NCI-H2196 treated with DMSO at 0.1 percent for 48 hours (cell line): ENCODE results near the gene FBP2.

ENCODE experiments used
- DNase-seq: peaks from one replicate; lab custom pipeline; 2025; ENCODE audit not compliant: unreplicated experiment; lab: John Stamatoyannopoulos, UW

Gene FBP2

GRCh38 chr9:94593459-94594345 lies at the start of gene FBP2:
FBP2 (minus strand) TSS chr9:94593824; CDS start chr9:94593726, 98 bp downstream.
- no peak for DNase-seq

GRCh38 chr9:94643176-94643575 lies 49.6 kb upstream of the FBP2 start:
- DNase-seq: no peak

- DNase-seq: no peak
Measured at GRCh38 chr9:94642501-94642900, 48.9 kb upstream of the FBP2 start.

GRCh38 chr9:94639999-94640376 lies 46.4 kb upstream of the FBP2 start:
- DNase-seq: no peak

GRCh38 chr9:94639061-94639998 lies 45.7 kb upstream of the FBP2 start, which contains the start of gene FBP1:
FBP1 (minus strand) TSS chr9:94639518; CDS start chr9:94639310, 208 bp downstream.
- no peak for DNase-seq

GRCh38 chr9:94638335-94639060 lies 44.9 kb upstream of the FBP2 start:
- DNase-seq: no peak

GRCh38 chr9:94632737-94633136 lies 39.1 kb upstream of the FBP2 start:
- DNase-seq: no peak

GRCh38 chr9:94631599-94631998 lies 38.0 kb upstream of the FBP2 start:
- DNase-seq: no peak

- DNase-seq: no peak
Measured at GRCh38 chr9:94630833-94631232, 37.2 kb upstream of the FBP2 start.

GRCh38 chr9:94630281-94630680 lies 36.7 kb upstream of the FBP2 start:
- DNase-seq: no peak

- no peak for DNase-seq
Measured at GRCh38 chr9:94627287-94627686, 33.7 kb upstream of the FBP2 start.

GRCh38 chr9:94625835-94626234 lies 32.2 kb upstream of the FBP2 start:
- DNase-seq: no peak

- no peak for DNase-seq
Measured at GRCh38 chr9:94624629-94625028, 31.0 kb upstream of the FBP2 start.

GRCh38 chr9:94623253-94623652 lies 29.6 kb upstream of the FBP2 start:
- DNase-seq: no peak

GRCh38 chr9:94622087-94622800 lies 28.6 kb upstream of the FBP2 start:
- no peak for DNase-seq

- no peak for DNase-seq
Measured at GRCh38 chr9:94619026-94619425, 25.4 kb upstream of the FBP2 start.

GRCh38 chr9:94613003-94613402 lies 19.4 kb upstream of the FBP2 start:
- DNase-seq: no peak

- no peak for DNase-seq
Measured at GRCh38 chr9:94612071-94612470, 18.4 kb upstream of the FBP2 start.

- DNase-seq: no peak
Measured at GRCh38 chr9:94611638-94612068, 18.0 kb upstream of the FBP2 start.

- no peak for DNase-seq
Measured at GRCh38 chr9:94610181-94610606, 16.6 kb upstream of the FBP2 start.

- DNase-seq: no peak
Measured at GRCh38 chr9:94607423-94607691, 13.7 kb upstream of the FBP2 start.
